Smooth muscle cell (in vitro differentiated cells): ENCODE results near the gene TPSG1. TPM values are rescaled to one million over a fixed set of nuclear protein-coding genes. Genes with fewer than 3 reads are reported as not detected.
"Not testable (repeated sequence)": the region's sequence is repeated elsewhere in the genome, so short reads cannot be mapped to it uniquely, and the experiment has no call there.

Experiments used
- DNase-seq: peaks from one replicate; lab custom pipeline; 2025; ENCODE audit not compliant: unreplicated experiment; lab: John Stamatoyannopoulos, UW
- H2AFZ ChIP-seq: fragments of 200-600 bp; sonication (generic); 2 replicates; pipeline ENCODE4 v1.6.0; 2016; ENCODE audit warnings: antibody characterized with exemption, low read depth, mild to moderate bottlenecking
- H3F3A ChIP-seq: fragments of 200-600 bp; sonication (generic); 2 replicates; pipeline ENCODE4 v1.6.0; 2017; ENCODE audit warnings: antibody characterized with exemption, low read depth
- H3K27ac ChIP-seq: fragments of 200-600 bp; sonication (generic); 2 replicates; pipeline ENCODE4 v1.5.1; 2016; ENCODE audit warnings: low read depth, mild to moderate bottlenecking
- H3K27me3 ChIP-seq: fragments of 200-600 bp; sonication (generic); 2 replicates; pipeline ENCODE4 v1.6.1; 2016; ENCODE audit warnings: low read depth, mild to moderate bottlenecking
- H3K36me3 ChIP-seq: fragments of 200-600 bp; sonication (generic); 2 replicates; pipeline ENCODE4 v1.5.1; 2016; ENCODE audit warnings: low read depth
- H3K4me1 ChIP-seq: fragments of 200-600 bp; sonication (generic); 2 replicates; pipeline ENCODE4 v1.5.1; 2016; ENCODE audit warnings: low read depth
- H3K4me2 ChIP-seq: fragments of 200-600 bp; sonication (generic); 2 replicates; pipeline ENCODE4 v1.6.0; 2016; ENCODE audit warnings: mild to moderate bottlenecking
- H3K4me3 ChIP-seq: fragments of 200-600 bp; sonication (generic); 2 replicates; pipeline ENCODE4 v1.5.1; 2016; ENCODE audit warnings: mild to moderate bottlenecking
- H3K79me2 ChIP-seq: fragments of 200-600 bp; sonication (generic); 2 replicates; pipeline ENCODE4 v1.6.0; 2016; ENCODE audit warnings: low read depth, mild to moderate bottlenecking
- H3K9ac ChIP-seq: fragments of 200-600 bp; sonication (generic); 2 replicates; pipeline ENCODE4 v1.6.0; 2016; ENCODE audit warnings: low read depth
- H3K9me3 ChIP-seq: fragments of 200-600 bp; sonication (generic); replicated peaks from 2 replicates; pipeline ENCODE4 v1.5.1; 2016; ENCODE audit warnings: low read depth
- H4K20me1 ChIP-seq: fragments of 200-600 bp; sonication (generic); 2 replicates; pipeline ENCODE4 v1.6.0; 2016; ENCODE audit warnings: low read depth
- WGBS: methylation state at CpG from one replicate; pipeline ENCODE4 v1.1.7; 2016; ENCODE audit warnings: low lambda C conversion rate; 5-methylcytosine and 5-hydroxymethylcytosine counted together
- polyA plus RNA-seq: library from polyadenylated mRNA; unstranded; fragments of >200 nt; fragmentation: Nextera tagmentation; extraction: Ambion mirVana; gene quantifications from 2 replicates; pipeline ENCODE4 v1.2.1, GENCODE V29; 2016
- total RNA-seq: library from RNA; depleted of rRNA; stranded (reverse); fragments of >200 nt; gene quantifications from 2 replicates; pipeline ENCODE4 v1.2.3, GENCODE V29; 2014
- TF ChIP-seq, protein P1 (sequence below): fragments of 200-600 bp; sonication (generic); IDR thresholded peaks from 2 replicates; pipeline ENCODE4 v1.5.1; 2017; ENCODE audit warnings: borderline replicate concordance, mild to moderate bottlenecking, antibody characterized with exemption; ENCODE audit not compliant: insufficient read depth, poor library complexity, severe bottlenecking

Gene TPSG1
- total and polyA plus RNA-seq, 2 experiments from 2014 or later = not detected

DNA sequence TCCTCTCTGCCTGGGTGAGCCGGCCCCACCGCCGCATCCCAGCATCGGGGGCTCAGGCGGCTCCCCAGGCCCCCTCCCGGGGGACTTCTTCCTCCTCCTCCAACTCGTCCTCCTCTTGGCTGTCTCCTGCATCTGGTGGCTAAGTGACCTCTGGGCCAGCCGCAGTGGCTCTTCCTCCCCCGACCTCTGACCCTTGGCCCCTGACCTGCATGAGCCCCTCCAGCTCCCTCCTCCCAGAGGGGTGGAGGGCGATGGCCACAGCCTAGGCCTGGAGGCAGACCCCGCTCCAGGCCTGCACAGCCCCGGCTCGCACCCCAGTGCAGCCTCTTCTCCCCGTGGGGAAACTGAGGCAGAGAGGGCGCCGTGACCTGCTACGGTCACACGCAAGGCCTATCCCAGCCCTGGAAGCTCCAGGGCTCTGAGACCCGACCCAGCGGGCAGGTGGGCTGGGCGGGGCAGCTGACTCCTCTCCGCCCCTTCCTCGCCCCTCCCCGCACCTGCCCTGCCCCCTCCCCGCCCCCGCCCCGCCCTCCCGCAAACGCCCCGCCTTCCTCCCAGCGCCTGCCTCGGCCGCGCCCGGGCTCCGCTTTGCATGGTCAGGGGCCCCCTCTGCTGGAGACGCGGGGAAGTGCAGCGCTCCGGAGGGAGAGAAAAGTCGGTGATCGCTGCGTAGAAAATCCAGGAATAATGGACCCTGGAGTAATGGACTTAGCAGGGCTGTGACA lies 24.1 kb upstream of the TPSG1 start:
- not testable (repeated sequence) for H3K9me3 ChIP-seq, H3K4me3 ChIP-seq, H4K20me1 ChIP-seq, H3K79me2 ChIP-seq, H3F3A ChIP-seq, H3K4me2 ChIP-seq, H3K36me3 ChIP-seq, H3K9ac ChIP-seq, H3K4me1 ChIP-seq, H2AFZ ChIP-seq, H3K27me3 ChIP-seq, H3K27ac ChIP-seq, DNase-seq
- no CpG with 5 or more reads among the region's 43 CpGs for WGBS

DNA sequence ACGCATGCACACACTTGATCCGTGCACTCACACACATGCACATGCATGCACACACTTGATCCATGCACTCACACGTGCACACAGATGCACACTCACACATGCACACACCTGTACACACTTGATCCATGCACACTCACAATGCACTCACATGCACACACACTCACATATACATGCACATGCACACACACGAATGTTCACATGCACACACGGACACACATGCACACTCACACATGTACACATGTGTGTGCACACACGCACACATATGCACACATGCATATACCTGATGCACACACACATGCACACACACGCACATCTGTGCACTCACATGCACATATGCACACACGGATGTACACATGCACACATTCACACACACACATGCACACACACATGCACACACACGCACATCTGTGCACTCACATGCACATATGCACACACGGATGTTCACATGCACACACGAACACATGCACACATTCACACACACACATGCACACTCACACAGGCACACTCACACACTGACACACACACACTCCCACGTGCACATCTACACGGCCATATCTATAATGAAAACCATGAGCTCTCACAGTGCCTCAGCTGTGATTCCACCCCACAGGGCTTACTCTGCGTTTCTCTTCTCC lies 23.0 kb upstream of the TPSG1 start:
- H3K9ac ChIP-seq, H3K36me3 ChIP-seq, H3F3A ChIP-seq, H3K4me2 ChIP-seq, H4K20me1 ChIP-seq, H3K27ac ChIP-seq, H3K4me3 ChIP-seq, H3K27me3 ChIP-seq, H3K9me3 ChIP-seq, H3K79me2 ChIP-seq, H2AFZ ChIP-seq, DNase-seq, H3K4me1 ChIP-seq: not testable (repeated sequence)
- WGBS = 92% methylated on average over 13 of the region's 14 CpGs

DNA sequence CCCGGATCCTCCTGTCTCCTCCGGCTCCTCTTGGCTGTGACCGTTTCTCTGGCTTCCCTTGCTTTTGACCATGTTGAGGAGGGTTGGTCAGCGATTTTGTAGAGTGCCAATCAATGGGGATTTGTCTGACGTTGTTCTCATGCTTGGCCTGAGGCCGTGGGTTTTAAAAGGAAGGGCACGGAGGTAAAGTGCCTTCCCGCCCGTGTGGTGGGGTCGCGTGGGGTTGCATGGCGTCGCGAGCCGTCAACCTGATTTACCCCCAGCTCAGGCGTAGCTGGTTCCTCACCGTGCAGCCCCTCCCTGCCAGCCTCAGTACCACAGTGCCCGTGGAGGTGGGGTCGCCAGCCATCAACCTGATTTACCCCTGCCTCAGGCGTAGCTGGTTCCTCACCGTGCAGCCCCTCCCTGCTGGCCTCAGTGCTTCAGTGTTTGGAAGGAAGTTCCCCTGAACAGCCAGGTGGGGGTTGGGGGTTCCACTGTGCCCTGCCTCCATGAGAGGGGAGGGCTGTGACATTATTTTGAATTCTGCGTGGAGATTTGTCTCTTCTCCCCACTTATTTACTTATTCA lies 20.5 kb upstream of the TPSG1 start:
- no peak overlapping the region for H3K4me3 ChIP-seq
- H3K9me3 ChIP-seq = no peaks in the 10 kb centered on the region
- H4K20me1 ChIP-seq = no peaks in the 10 kb centered on the region
- H3K36me3 ChIP-seq = no peaks in the 10 kb centered on the region
- H2AFZ ChIP-seq = no peak overlapping the region
- H3K9ac ChIP-seq = no peak overlapping the region
- DNase-seq = no peak
- no peaks in the 10 kb centered on the region for H3F3A ChIP-seq
- H3K27me3 ChIP-seq = no peaks in the 10 kb centered on the region
- TF ChIP-seq, protein P1, sequence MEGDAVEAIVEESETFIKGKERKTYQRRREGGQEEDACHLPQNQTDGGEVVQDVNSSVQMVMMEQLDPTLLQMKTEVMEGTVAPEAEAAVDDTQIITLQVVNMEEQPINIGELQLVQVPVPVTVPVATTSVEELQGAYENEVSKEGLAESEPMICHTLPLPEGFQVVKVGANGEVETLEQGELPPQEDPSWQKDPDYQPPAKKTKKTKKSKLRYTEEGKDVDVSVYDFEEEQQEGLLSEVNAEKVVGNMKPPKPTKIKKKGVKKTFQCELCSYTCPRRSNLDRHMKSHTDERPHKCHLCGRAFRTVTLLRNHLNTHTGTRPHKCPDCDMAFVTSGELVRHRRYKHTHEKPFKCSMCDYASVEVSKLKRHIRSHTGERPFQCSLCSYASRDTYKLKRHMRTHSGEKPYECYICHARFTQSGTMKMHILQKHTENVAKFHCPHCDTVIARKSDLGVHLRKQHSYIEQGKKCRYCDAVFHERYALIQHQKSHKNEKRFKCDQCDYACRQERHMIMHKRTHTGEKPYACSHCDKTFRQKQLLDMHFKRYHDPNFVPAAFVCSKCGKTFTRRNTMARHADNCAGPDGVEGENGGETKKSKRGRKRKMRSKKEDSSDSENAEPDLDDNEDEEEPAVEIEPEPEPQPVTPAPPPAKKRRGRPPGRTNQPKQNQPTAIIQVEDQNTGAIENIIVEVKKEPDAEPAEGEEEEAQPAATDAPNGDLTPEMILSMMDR = no peak
- no peak overlapping the region for H3K27ac ChIP-seq
- no peak overlapping the region for H3K4me2 ChIP-seq
- H3K4me1 ChIP-seq = no peaks in the 10 kb centered on the region
- WGBS = 83% methylated on average over 22 of the region's 22 CpGs
- H3K79me2 ChIP-seq = no peaks in the 10 kb centered on the region

- Histone ChIP-seq H3K79me2 (no peaks in the 10 kb centered on the region), H3K4me2 (no peak overlapping the region), H3K9me3 (no peaks in the 10 kb centered on the region), H4K20me1 (no peaks in the 10 kb centered on the region), H3K9ac (no peak overlapping the region), H3K27me3 (no peaks in the 10 kb centered on the region), H3K27ac (no peak overlapping the region), H3F3A (no peaks in the 10 kb centered on the region), H3K4me3 (no peak overlapping the region), H3K4me1 (no peaks in the 10 kb centered on the region), H2AFZ (no peak overlapping the region), H3K36me3 (no peaks in the 10 kb centered on the region)
- TF ChIP-seq, protein P1 = no peak
- no peak for DNase-seq
- WGBS = 88% methylated on average over 12 of the region's 12 CpGs
Observed at GRCh38 chr16:1244881-1245280, 19.8 kb upstream of the TPSG1 start.

GRCh38 chr16:1243907-1244850 lies 19.1 kb upstream of the TPSG1 start:
- not testable (repeated sequence) for H3F3A ChIP-seq, H2AFZ ChIP-seq, H3K9me3 ChIP-seq, H4K20me1 ChIP-seq, DNase-seq, H3K36me3 ChIP-seq, H3K4me2 ChIP-seq, H3K9ac ChIP-seq, H3K4me3 ChIP-seq, H3K27ac ChIP-seq, H3K79me2 ChIP-seq, H3K4me1 ChIP-seq, H3K27me3 ChIP-seq
- WGBS = 88% methylated on average over 26 of the region's 32 CpGs

DNA sequence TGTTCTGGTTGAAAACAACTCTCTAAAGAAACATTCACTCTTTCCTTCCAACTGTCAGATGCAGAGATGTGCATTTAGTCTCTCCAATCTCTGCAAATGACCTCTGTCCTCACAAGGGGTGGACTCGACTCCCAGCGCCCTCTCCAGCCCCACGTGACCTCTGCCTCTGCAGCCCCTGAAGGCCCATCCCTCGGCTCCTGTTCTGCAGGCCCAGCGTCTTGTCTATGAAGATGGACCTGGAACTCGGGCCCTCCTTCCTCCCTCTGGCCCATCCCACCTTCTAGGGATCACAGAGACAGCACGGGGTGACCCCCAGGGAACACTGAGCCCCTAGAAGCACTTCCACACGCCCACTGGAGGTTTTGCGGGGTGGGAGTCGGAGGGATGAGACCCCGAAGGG lies 18.3 kb upstream of the TPSG1 start:
- DNase-seq = not testable (repeated sequence)

More for the DNA sequence above, 18.3 kb upstream of the TPSG1 start:
- H3K4me2 ChIP-seq, H3K27ac ChIP-seq, H3K4me3 ChIP-seq, H3K9me3 ChIP-seq, H3K36me3 ChIP-seq, H3K4me1 ChIP-seq, H4K20me1 ChIP-seq, H2AFZ ChIP-seq, H3K79me2 ChIP-seq, H3F3A ChIP-seq, H3K27me3 ChIP-seq, H3K9ac ChIP-seq: not testable (repeated sequence)
- 82% methylated on average over 9 of the region's 11 CpGs for WGBS
